Measurements from ENCODE around the gene MRPS30. TPM values are rescaled to one million over a fixed set of nuclear protein-coding genes. Genes with fewer than 3 reads are reported as not detected.
"Not testable (repeated sequence)": the region's sequence is repeated elsewhere in the genome, so short reads cannot be mapped to it uniquely, and the experiment has no call there.

The MRPS30 gene
- total RNA-seq, 1 donor from 2014 or later: 44.1 TPM

GRCh38 chr5:44769877-44770209 is 38.9 kb upstream of the MRPS30 start:
- Histone ChIP-seq H3K27me3 (ENCODE audit: insufficient read depth, low read length) (no peaks in the 10 kb centered on the region), H3K79me2 (ENCODE audit: insufficient read depth, low read length) (no peaks in the 10 kb centered on the region), H3K27ac (ENCODE audit: low read depth, low read length) (no peak overlapping the region), H3K9ac (ENCODE audit: low read length) (no peak overlapping the region), H3K4me2 (ENCODE audit: low read length) (no peak overlapping the region), H3K4me3 (ENCODE audit: insufficient read depth, low read depth, low read length) (no peak overlapping the region), H3K9me3 (ENCODE audit: insufficient read depth, low read depth, low read length) (no peaks in the 10 kb centered on the region), H3K4me1 (ENCODE audit: insufficient read depth, low read length) (no peaks in the 10 kb centered on the region), H2AFZ (ENCODE audit: low read depth, low read length) (no peak overlapping the region), H3K36me3 (ENCODE audit: insufficient read depth, low read length) (no peaks in the 10 kb centered on the region), H4K20me1 (ENCODE audit: insufficient read depth, low read length) (no peaks in the 10 kb centered on the region)
- no peaks in the 10 kb centered on the region for H3K27me3 Mint-ChIP-seq (ENCODE audit: low read depth, unreplicated experiment)
- H3K27ac Mint-ChIP-seq (ENCODE audit: unreplicated experiment): no peak overlapping the region
- H3K4me1 Mint-ChIP-seq (ENCODE audit: low read depth, unreplicated experiment): no peaks in the 10 kb centered on the region
- H3K4me3 Mint-ChIP-seq (ENCODE audit: unreplicated experiment): no peak overlapping the region
- FAIRE-seq (no peak), DNase-seq (ENCODE audit: low read depth) (no peak)
- H3K36me3 Mint-ChIP-seq (ENCODE audit: low read depth, unreplicated experiment): no peaks in the 10 kb centered on the region
- no peaks in the 10 kb centered on the region for H3K9me3 Mint-ChIP-seq (ENCODE audit: unreplicated experiment)
- TF ChIP-seq EZH2 (IDR thresholded peaks at IDR 0.05; ENCODE audit: insufficient read depth, low read length): no peak
- TF ChIP-seq, protein P1, sequence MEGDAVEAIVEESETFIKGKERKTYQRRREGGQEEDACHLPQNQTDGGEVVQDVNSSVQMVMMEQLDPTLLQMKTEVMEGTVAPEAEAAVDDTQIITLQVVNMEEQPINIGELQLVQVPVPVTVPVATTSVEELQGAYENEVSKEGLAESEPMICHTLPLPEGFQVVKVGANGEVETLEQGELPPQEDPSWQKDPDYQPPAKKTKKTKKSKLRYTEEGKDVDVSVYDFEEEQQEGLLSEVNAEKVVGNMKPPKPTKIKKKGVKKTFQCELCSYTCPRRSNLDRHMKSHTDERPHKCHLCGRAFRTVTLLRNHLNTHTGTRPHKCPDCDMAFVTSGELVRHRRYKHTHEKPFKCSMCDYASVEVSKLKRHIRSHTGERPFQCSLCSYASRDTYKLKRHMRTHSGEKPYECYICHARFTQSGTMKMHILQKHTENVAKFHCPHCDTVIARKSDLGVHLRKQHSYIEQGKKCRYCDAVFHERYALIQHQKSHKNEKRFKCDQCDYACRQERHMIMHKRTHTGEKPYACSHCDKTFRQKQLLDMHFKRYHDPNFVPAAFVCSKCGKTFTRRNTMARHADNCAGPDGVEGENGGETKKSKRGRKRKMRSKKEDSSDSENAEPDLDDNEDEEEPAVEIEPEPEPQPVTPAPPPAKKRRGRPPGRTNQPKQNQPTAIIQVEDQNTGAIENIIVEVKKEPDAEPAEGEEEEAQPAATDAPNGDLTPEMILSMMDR (IDR thresholded peaks at IDR 0.05; ENCODE audit: insufficient read depth, low read depth, low read length): no peak

- H3K4me1 ChIP-seq (ENCODE audit: insufficient read depth, low read length): no peaks in the 10 kb centered on the region
- no peak overlapping the region for H3K27ac ChIP-seq (ENCODE audit: low read depth, low read length)
- no peaks in the 10 kb centered on the region for H3K79me2 ChIP-seq (ENCODE audit: insufficient read depth, low read length)
- Mint-ChIP-seq H3K36me3 (ENCODE audit: low read depth, unreplicated experiment) (no peaks in the 10 kb centered on the region), H3K27ac (ENCODE audit: unreplicated experiment) (no peak overlapping the region), H3K9me3 (ENCODE audit: unreplicated experiment) (no peaks in the 10 kb centered on the region), H3K27me3 (ENCODE audit: low read depth, unreplicated experiment) (no peaks in the 10 kb centered on the region), H3K4me1 (ENCODE audit: low read depth, unreplicated experiment) (no peaks in the 10 kb centered on the region), H3K4me3 (ENCODE audit: unreplicated experiment) (no peak overlapping the region)
- H2AFZ ChIP-seq (ENCODE audit: low read depth, low read length): no peak overlapping the region
- no peak for DNase-seq (ENCODE audit: low read depth)
- TF ChIP-seq, protein P1 (IDR thresholded peaks at IDR 0.05; ENCODE audit: insufficient read depth, low read depth, low read length): no peak
- no peak for TF ChIP-seq EZH2 (IDR thresholded peaks at IDR 0.05; ENCODE audit: insufficient read depth, low read length)
- H3K9me3 ChIP-seq (ENCODE audit: insufficient read depth, low read depth, low read length): no peaks in the 10 kb centered on the region
- no peak overlapping the region for H3K9ac ChIP-seq (ENCODE audit: low read length)
- H3K36me3 ChIP-seq (ENCODE audit: insufficient read depth, low read length): no peaks in the 10 kb centered on the region
- H3K4me3 ChIP-seq (ENCODE audit: insufficient read depth, low read depth, low read length): no peak overlapping the region
- no peak for FAIRE-seq
- H3K27me3 ChIP-seq (ENCODE audit: insufficient read depth, low read length): no peaks in the 10 kb centered on the region
- H3K4me2 ChIP-seq (ENCODE audit: low read length): no peak overlapping the region
- no peaks in the 10 kb centered on the region for H4K20me1 ChIP-seq (ENCODE audit: insufficient read depth, low read length)
Measured at GRCh38 chr5:44770780-44771717, 37.7 kb upstream of the MRPS30 start.

DNA sequence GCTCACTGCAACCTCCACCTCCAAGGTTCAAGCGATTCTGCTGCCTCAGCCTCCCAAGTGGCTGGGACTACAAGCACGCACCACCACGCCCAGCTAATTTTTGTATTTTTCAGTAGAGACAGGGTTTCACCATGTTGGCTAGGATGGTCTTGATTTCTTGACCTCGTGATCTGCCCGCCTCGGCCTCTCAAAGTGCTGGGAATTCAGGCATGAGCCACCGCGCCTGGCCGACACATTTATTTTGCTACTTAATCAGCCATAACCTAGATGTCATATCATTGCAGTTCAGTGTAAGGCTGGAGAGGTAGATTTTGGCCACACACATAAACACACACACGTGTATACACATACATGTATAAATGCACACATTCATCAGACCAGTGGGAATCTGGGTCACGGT is 36.4 kb upstream of the MRPS30 start:
- H3K79me2 ChIP-seq (ENCODE audit: insufficient read depth, low read length); H3K36me3 Mint-ChIP-seq (ENCODE audit: low read depth, unreplicated experiment); H3K36me3 ChIP-seq (ENCODE audit: insufficient read depth, low read length); H3K4me1 Mint-ChIP-seq (ENCODE audit: low read depth, unreplicated experiment); H3K4me1 ChIP-seq (ENCODE audit: insufficient read depth, low read length); H3K4me3 Mint-ChIP-seq (ENCODE audit: unreplicated experiment); H3K9me3 ChIP-seq (ENCODE audit: insufficient read depth, low read depth, low read length); H4K20me1 ChIP-seq (ENCODE audit: insufficient read depth, low read length); DNase-seq (ENCODE audit: low read depth); H3K27me3 Mint-ChIP-seq (ENCODE audit: low read depth, unreplicated experiment); H3K27ac Mint-ChIP-seq (ENCODE audit: unreplicated experiment); H3K9me3 Mint-ChIP-seq (ENCODE audit: unreplicated experiment); H3K4me3 ChIP-seq (ENCODE audit: insufficient read depth, low read depth, low read length); H2AFZ ChIP-seq (ENCODE audit: low read depth, low read length); H3K27me3 ChIP-seq (ENCODE audit: insufficient read depth, low read length); H3K4me2 ChIP-seq (ENCODE audit: low read length); H3K9ac ChIP-seq (ENCODE audit: low read length); H3K27ac ChIP-seq (ENCODE audit: low read depth, low read length); FAIRE-seq: not testable (repeated sequence)

All from astrocyte (in vitro differentiated cells and primary cell).